Gastrocnemius medialis (tissue), 4 donors: ENCODE data around the gene SLC1A3.

ENCODE experiments used
- POLR2A ChIP-seq, 2 donors: fragments of 450-650 bp; IDR thresholded peaks; one replicate each; pipeline ENCODE4 v1.6.1; 2017; ENCODE audit warnings: antibody characterized with exemption in 2 of 2, mild to moderate bottlenecking in 2 of 2, moderate library complexity in 2 of 2
- TF ChIP-seq, protein P1 (sequence below), 5 experiments: fragments of 450-650 bp in 3 of 5; fragments of 200-600 bp in 2 of 5; sonication (generic) in 2 of 5; IDR thresholded peaks in 4 of 5; conservative IDR thresholded peaks in 1 of 5; 1 replicate in 4 of 5; 2 replicates in 1 of 5; pipeline ENCODE4 v1.5.1; 2016 to 2019; ENCODE audit warnings: antibody characterized with exemption in 5 of 5, mild to moderate bottlenecking in 3 of 5, moderate library complexity in 3 of 5

DNA sequence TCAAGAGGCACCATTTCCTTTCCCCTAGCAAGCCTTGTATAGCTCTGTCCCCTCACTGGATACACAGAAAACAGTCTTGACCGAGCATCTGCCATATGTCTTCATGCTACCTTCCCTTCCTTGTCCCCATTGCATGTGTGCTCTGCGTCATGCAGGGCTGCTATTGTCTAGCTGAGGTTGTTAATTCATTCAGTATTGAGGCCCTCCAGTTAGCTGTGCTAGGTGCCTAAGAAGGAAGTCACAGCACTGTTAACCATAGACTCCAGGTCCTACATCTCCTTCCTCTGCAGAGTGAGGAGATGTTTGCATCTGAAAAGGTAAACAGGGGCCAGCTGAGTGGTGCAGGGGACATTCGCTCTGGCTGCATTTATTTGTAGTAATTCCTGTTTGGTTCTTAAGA, 48.2 kb downstream of the SLC1A3 start:
- TF ChIP-seq, protein P1, sequence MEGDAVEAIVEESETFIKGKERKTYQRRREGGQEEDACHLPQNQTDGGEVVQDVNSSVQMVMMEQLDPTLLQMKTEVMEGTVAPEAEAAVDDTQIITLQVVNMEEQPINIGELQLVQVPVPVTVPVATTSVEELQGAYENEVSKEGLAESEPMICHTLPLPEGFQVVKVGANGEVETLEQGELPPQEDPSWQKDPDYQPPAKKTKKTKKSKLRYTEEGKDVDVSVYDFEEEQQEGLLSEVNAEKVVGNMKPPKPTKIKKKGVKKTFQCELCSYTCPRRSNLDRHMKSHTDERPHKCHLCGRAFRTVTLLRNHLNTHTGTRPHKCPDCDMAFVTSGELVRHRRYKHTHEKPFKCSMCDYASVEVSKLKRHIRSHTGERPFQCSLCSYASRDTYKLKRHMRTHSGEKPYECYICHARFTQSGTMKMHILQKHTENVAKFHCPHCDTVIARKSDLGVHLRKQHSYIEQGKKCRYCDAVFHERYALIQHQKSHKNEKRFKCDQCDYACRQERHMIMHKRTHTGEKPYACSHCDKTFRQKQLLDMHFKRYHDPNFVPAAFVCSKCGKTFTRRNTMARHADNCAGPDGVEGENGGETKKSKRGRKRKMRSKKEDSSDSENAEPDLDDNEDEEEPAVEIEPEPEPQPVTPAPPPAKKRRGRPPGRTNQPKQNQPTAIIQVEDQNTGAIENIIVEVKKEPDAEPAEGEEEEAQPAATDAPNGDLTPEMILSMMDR (IDR thresholded peaks at IDR 0.05 in 4 of 5, conservative IDR thresholded peaks at IDR 0.05 in 1 of 5): no peak
- no peak for TF ChIP-seq POLR2A (IDR thresholded peaks at IDR 0.05)
